ENCODE measurements around the gene FBXL22. TPM values are rescaled to one million over a fixed set of nuclear protein-coding genes. Genes with fewer than 3 reads are reported as not detected.
A peak's percentile ranks its signal among the peaks of the same experiment; 100 is the strongest.

FBXL22 gene
- total and polyA plus RNA-seq, 2 of the 4 experiments (the other 2 are of a cell fraction): 0.36 to 1.3 TPM

GRCh38 chr15:63596676-63597037 is 530 bp upstream of the FBXL22 start:
- Histone ChIP-seq H2AK9ac (replicated peaks; ENCODE audit: low read depth, low read length, poor library complexity) (peak overlapping the region; percentile 20), H3K23ac (ENCODE audit: low read depth, low read length) (peak overlapping the region; percentile 76), H2BK15ac (ENCODE audit: low read depth, low read length) (peak overlapping the region; percentile 48; the same call in 1 of the 3 replicates), H4K91ac (ENCODE audit: insufficient read depth, low read depth, low read length) (peak overlapping the region; percentile 78), H4K20me1 (ENCODE audit: insufficient read depth, low read length) (no peaks in the 10 kb centered on the region), H3K9me1 (ENCODE audit: insufficient read depth, low read length) (peaks cover 22% of the 10 kb centered on the region), H3K27ac (ENCODE audit: insufficient read depth, low read length) (peak overlapping the region; percentile 50; the same call in 1 of the 2 replicates), H2BK120ac (ENCODE audit: low read depth, low read length) (peak overlapping the region; percentile 83), H3K4me3 (ENCODE audit: insufficient read depth, low read depth, low read length) (no peak overlapping the region), H3K56ac (ENCODE audit: extremely low read depth, insufficient read depth, low read length) (peak overlapping the region; percentile 20; the same call in 1 of the 2 replicates), H3K4ac (ENCODE audit: low read depth, low read length) (peak overlapping the region; percentile 87), H2AFZ (replicated peaks; ENCODE audit: low read length, poor library complexity) (peak overlapping the region; percentile 81), H2BK20ac (ENCODE audit: low read depth, low read length) (peak overlapping the region; percentile 58), H3K14ac (replicated peaks; ENCODE audit: low read depth, low read length) (peak overlapping the region; percentile 72), H4K8ac (ENCODE audit: low read depth in 2 of 2, low read length in 2 of 2) (peak overlapping the region; percentile 41 to 75; a peak in 3 of 4 replicates), H3K36me3 (ENCODE audit: control insufficient read depth, insufficient read depth, low read length) (peaks cover 4% of the 10 kb centered on the region), H3K79me1 (ENCODE audit: low read depth in 1 of 2, low read length in 2 of 2) (peaks cover 0 to 7% of the 10 kb centered on the region in 2 experiments; a peak in 2 of 4 replicates), H3K9me3 (ENCODE audit: control insufficient read depth, insufficient read depth, low read length) (no peaks in the 10 kb centered on the region), H3K27me3 (ENCODE audit: control insufficient read depth, insufficient read depth, low read length) (no peaks in the 10 kb centered on the region), H4K5ac (ENCODE audit: low read depth, low read length) (peak overlapping the region; percentile 27; the same call in 1 of the 2 replicates), H2AK5ac (ENCODE audit: low read depth, low read length) (peak overlapping the region; percentile 41), H2BK5ac (ENCODE audit: low read depth, low read length, poor library complexity, severe bottlenecking) (peak overlapping the region; percentile 35), H3K9ac (ENCODE audit: low read depth, low read length) (peak overlapping the region; percentile 22; the same call in 1 of the 2 replicates), H3K4me2 (ENCODE audit: low read depth, low read length) (0 out of 2 replicates have a peak overlapping the region, but pooled peaks have one; percentile 8), H3K4me1 (ENCODE audit: control insufficient read depth, insufficient read depth, low read length) (peaks cover 21% of the 10 kb centered on the region), H3K18ac (ENCODE audit: low read depth, low read length) (peak overlapping the region; percentile 47)
- in situ Hi-C loops (cut with MboI; ENCODE audit: low sequenced_read_pairs) (no loop called here), intact Hi-C loops (cut with micrococcal nuclease) (loop anchor here (1.0 kb wide), 2 partner anchors 43 to 91 kb away; no protein-coding TSS in a partner anchor), dilution Hi-C loops (cut with HindIII; ENCODE audit: low sequenced_read_pairs, unreplicated experiment) (no loop called here)
- DNase-seq (no peak), ATAC-seq (ENCODE audit: low read depth) (peak; percentile 1; the same call in 1 of the 2 replicates)
- POLR2A ChIA-PET (ENCODE audit: unreplicated experiment): no interaction called here
- CTCF ChIA-PET: interaction anchor here (1.3 kb wide), 1 partner anchor 130 kb away, joined by 4 read pairs; no protein-coding TSS in a partner anchor
- no CpG with 5 or more reads among the region's 2 CpGs for WGBS, 2 experiments (ENCODE audit: extremely low coverage in 2 of 2, insufficient read length in 1 of 2)
- no TSS peak for BruUV-seq (replicated peaks)
- TF ChIP-seq CEBPB (IDR thresholded peaks at IDR 0.05; ENCODE audit: low read depth, low read length) (no peak), NFE2L2 (IDR thresholded peaks at IDR 0.05; ENCODE audit: low read depth, low read length) (no peak), CTCF (conservative IDR thresholded peaks at IDR 0.05; ENCODE audit: low read depth, low read length) (no peak), MAZ (IDR thresholded peaks at IDR 0.05; ENCODE audit: borderline replicate concordance, low read depth, low read length) (no peak), RAD21 (IDR thresholded peaks at IDR 0.05; ENCODE audit: low read length) (no peak), ELK1 (IDR thresholded peaks at IDR 0.05; ENCODE audit: borderline replicate concordance, low read depth, low read length) (no peak), RCOR1 (IDR thresholded peaks at IDR 0.05; ENCODE audit: insufficient replicate concordance, low read length) (no peak), POLR2A (IDR thresholded peaks at IDR 0.05; ENCODE audit: low read depth, low read length) (no peak), FOS (IDR thresholded peaks at IDR 0.05; ENCODE audit: low read depth, low read length) (no peak), RFX5 (IDR thresholded peaks at IDR 0.05; ENCODE audit: low read depth, low read length) (no peak), MAFK (IDR thresholded peaks at IDR 0.05; ENCODE audit: low read depth, low read length) (no peak), CHD1 (IDR thresholded peaks at IDR 0.05; ENCODE audit: low read depth, low read length) (no peak)

Measured in IMR-90 (cell line).